ENCODE measurements around the gene BRINP3. TPM values are rescaled to one million over a fixed set of nuclear protein-coding genes. Genes with fewer than 3 reads are reported as not detected.

The BRINP3 gene
- total and polyA plus RNA-seq, 12 donors: 0.10 to 3.0 (median 0.83) TPM; not detected in 5

DNA sequence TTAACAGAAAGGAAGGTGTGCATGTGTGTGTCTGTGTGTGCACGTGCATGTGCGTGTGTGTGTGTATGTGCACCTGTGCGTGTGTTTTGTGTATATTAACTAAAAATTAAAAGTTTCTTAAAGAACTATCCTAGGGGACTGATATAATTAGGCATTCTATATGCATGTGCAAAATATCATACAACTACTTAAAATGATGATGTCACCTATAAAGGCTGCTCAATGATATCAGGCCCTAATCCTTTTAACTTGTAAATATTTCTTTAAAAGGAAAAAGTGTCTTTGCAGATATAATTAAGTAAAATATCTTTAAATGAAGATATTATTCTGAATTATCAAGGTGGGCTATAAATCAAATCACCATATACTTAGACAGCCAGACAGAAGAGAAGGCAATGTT, 64.5 kb downstream of the BRINP3 start:
- no peak for DNase-seq
- Histone ChIP-seq H3K4me1 (replicated peaks in 1 of 2) (no peaks in the 10 kb centered on the region), H3K9me3 (replicated peaks in 1 of 3) (no peaks in the 10 kb centered on the region), H3K36me3 (replicated peaks in 1 of 2) (no peaks in the 10 kb centered on the region), H3K4me3 (no peak overlapping the region), H3K27me3 (no peaks in the 10 kb centered on the region), H3K27ac (no peak overlapping the region)
- intact Hi-C loops (cut with DNase I): no loop called here
- no peak for TF ChIP-seq POLR2A (IDR thresholded peaks at IDR 0.05)
- TF ChIP-seq, protein P1, sequence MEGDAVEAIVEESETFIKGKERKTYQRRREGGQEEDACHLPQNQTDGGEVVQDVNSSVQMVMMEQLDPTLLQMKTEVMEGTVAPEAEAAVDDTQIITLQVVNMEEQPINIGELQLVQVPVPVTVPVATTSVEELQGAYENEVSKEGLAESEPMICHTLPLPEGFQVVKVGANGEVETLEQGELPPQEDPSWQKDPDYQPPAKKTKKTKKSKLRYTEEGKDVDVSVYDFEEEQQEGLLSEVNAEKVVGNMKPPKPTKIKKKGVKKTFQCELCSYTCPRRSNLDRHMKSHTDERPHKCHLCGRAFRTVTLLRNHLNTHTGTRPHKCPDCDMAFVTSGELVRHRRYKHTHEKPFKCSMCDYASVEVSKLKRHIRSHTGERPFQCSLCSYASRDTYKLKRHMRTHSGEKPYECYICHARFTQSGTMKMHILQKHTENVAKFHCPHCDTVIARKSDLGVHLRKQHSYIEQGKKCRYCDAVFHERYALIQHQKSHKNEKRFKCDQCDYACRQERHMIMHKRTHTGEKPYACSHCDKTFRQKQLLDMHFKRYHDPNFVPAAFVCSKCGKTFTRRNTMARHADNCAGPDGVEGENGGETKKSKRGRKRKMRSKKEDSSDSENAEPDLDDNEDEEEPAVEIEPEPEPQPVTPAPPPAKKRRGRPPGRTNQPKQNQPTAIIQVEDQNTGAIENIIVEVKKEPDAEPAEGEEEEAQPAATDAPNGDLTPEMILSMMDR (IDR thresholded peaks at IDR 0.05): no peak
- WGBS, 4 donors: 86 to 92% (median 91%) methylated on average over 3 of the region's 3 CpGs

DNA sequence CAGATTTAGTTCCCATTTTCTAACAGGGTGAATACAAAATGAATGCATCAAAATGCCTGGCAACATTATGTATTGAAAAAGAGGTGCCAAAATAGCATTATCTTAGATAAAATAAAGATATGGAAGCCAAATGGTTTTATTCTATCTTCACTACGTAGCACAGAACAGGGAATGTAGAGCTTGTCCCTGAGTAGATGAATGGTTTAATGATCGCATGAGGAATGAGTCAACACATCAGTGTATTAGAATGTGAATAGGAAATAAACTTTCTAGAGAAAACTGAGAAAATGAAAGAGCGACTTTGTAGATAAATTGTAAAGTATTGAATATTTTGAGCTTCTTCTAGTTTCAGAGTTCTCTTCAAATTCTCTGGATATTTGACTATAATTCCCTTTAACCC, 74.3 kb downstream of the BRINP3 start:
- Histone ChIP-seq H3K27ac (no peak overlapping the region), H3K9me3 (replicated peaks in 1 of 3) (no peaks in the 10 kb centered on the region)
- 58 to 74% (median 67%) methylated on average over 3 of the region's 3 CpGs for WGBS, 4 donors

GRCh38 chr1:190399233-190399632, 78.4 kb downstream of the BRINP3 start:
- Histone ChIP-seq H3K36me3 (replicated peaks in 1 of 2) (no peaks in the 10 kb centered on the region), H3K27ac (no peak overlapping the region), H3K9me3 (replicated peaks in 1 of 3) (no peaks in the 10 kb centered on the region), H3K4me3 (no peak overlapping the region), H3K4me1 (replicated peaks in 1 of 2) (no peaks in the 10 kb centered on the region), H3K27me3 (no peaks in the 10 kb centered on the region)
- TF ChIP-seq, protein P1 (IDR thresholded peaks at IDR 0.05): no peak
- no peak for TF ChIP-seq POLR2A (IDR thresholded peaks at IDR 0.05)
- no peak for DNase-seq
- intact Hi-C loops (cut with DNase I): no loop called here
- 66 to 73% (median 69%) methylated on average over 3 of the region's 3 CpGs for WGBS, 4 donors

More for the DNA sequence above, 74.3 kb downstream of the BRINP3 start:
- TF ChIP-seq, protein P1 (IDR thresholded peaks at IDR 0.05): no peak
- TF ChIP-seq POLR2A (IDR thresholded peaks at IDR 0.05): no peak
- Histone ChIP-seq H3K36me3 (replicated peaks in 1 of 2) (no peaks in the 10 kb centered on the region), H3K4me3 (no peak overlapping the region), H3K4me1 (replicated peaks in 1 of 2) (no peaks in the 10 kb centered on the region), H3K27me3 (no peaks in the 10 kb centered on the region)
- DNase-seq: no peak
- intact Hi-C loops (cut with DNase I): no loop called here

- H3K36me3 ChIP-seq (replicated peaks in 1 of 2): no peaks in the 10 kb centered on the region
- intact Hi-C loops (cut with DNase I): no loop called here
Measured at GRCh38 chr1:190391582-190391981, 86.1 kb downstream of the BRINP3 start.

More at GRCh38 chr1:190391582-190391981, 86.1 kb downstream of the BRINP3 start:
- no peak for DNase-seq
- no peak for TF ChIP-seq POLR2A (IDR thresholded peaks at IDR 0.05)
- TF ChIP-seq, protein P1 (IDR thresholded peaks at IDR 0.05): no peak
- WGBS, 4 donors: 57 to 68% (median 60%) methylated on average over 6 of the region's 6 CpGs
- Histone ChIP-seq H3K4me1 (replicated peaks in 1 of 2) (no peaks in the 10 kb centered on the region), H3K9me3 (replicated peaks in 1 of 3) (no peaks in the 10 kb centered on the region), H3K4me3 (no peak overlapping the region), H3K27ac (no peak overlapping the region), H3K27me3 (no peaks in the 10 kb centered on the region)

Measured in adrenal gland (tissue), 12 donors.